GM12874 (cell line): ENCODE data around the gene CMPK1.

Source experiments
- CTCF ChIP-seq: IDR thresholded peaks from 2 replicates; pipeline ENCODE4 v1.5.1; 2011; ENCODE audit warnings: low read depth, mild to moderate bottlenecking, control low read depth, low read length, moderate library complexity; ENCODE audit not compliant: insufficient read depth

The CMPK1 gene

GRCh38 chr1:47347735-47348134 lies 14.1 kb downstream of the CMPK1 start:
- no peak for TF ChIP-seq CTCF

DNA sequence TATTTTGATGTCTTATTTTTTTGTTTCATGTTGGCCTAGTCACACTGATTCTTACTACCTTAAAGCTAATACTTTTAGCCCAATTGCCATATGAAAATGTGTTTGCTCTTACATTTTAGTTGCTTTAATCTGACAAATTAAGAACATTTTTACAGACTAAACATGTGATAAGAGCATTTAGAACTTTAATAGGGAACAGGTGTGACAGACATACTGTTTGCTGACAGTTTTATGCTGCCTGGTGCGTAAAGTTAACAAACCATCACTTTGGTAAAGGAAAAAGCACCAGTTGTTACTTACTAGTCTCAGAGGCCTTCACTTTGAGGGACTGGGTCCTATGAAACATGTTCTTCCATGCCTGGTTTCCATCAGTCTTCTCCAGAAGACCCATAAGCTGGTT lies 14.7 kb downstream of the CMPK1 start:
- TF ChIP-seq CTCF = no peak

DNA sequence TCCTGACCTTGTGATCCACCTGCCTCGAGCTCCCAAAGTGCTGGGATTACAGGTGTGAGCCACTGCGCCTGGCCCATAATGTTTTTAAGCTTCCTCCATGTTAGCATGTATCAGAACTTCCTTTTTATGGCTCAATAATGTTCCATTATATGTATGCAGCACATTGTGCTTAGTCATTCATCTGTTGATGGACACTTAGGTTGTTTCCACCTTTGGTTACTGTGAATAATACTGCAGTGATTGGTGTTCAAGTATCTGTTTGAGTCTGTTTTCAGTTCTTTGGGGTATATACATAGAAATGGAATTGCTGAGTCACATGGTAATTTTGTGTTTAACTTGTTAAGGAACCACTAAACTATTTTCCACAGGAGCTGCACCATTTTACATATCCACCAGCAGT lies 17.7 kb downstream of the CMPK1 start:
- TF ChIP-seq CTCF = no peak

DNA sequence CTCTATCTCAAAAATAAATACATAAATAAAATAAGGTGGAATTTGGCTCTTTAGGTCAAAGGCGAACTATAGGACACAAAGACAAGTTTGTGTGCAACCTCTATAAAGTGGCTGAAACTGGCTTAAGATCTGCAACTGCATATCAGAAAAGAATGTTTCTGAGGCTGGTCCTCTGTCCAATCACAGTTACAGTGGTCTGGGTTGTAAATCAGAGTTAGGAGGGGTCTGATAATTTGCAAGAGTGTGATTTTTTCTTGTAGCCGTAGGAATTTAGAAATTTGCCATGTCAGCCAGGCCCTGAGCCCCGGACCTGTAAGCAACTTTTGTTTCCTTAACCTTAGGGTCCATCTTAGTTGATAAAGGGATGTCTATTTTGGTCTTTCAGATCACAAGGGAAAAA lies 27.8 kb downstream of the CMPK1 start:
- TF ChIP-seq CTCF = no peak

DNA sequence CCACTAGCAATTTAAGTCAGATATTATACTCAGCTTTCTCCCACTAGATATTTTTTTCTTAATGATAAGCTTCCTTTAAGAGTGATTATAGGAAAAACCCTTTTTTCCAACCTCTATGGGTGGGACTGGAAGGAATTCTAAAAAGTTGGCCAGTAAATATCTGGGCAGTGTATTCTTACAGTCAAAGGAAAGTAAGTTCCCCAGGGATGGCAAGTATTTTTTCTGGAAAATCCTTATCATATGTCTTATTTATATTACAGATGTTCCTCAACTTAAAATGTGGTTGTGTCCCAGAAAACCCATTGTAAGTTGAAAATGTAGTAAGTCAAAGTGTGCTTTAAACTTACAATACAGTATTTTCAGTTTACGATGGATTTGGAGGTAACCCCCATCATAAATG lies 29.2 kb downstream of the CMPK1 start:
- TF ChIP-seq CTCF = no peak

DNA sequence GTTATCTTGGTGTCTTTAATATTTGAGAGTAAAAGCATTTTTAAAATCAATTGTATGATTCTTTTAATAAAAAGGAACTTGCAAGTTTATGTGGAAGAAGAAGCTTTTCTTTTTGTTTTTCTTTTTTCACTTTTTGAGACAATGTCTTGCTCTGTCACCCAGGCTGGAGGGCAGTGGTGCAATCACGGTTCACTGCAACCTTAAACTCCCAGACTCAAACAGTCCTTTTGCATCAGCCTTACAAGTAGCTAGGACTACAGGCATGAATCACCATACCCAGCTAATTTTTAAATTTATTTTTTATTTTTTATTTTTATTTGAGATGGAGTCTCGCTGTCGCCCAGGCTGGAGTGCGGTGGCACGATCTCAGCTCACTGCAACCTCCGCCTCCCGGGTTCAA lies 34.1 kb downstream of the CMPK1 start:
- no peak for TF ChIP-seq CTCF

DNA sequence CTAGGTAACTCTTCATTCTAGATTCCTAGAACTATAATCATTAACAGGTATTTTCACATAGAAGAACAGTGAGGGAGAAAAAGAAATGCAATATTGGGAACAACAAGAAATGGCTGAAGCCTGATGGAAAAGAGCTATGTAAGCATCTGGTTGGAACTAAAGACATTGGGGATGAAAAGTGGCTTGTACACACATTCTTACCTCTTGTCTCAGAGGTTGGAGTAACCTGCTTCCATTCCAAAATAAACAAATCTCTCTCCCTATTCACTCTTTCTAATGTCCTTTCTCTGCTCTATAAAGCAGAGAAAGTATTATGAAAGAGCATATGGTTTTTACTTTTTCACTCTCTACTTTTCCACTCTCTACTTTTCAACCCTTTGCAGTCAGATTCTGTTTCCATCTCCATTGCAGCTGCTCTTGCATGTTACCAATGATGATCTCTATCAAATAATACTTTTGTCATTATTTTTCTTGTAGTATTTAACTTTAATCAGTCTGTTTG lies 37.5 kb downstream of the CMPK1 start:
- TF ChIP-seq CTCF = no peak

DNA sequence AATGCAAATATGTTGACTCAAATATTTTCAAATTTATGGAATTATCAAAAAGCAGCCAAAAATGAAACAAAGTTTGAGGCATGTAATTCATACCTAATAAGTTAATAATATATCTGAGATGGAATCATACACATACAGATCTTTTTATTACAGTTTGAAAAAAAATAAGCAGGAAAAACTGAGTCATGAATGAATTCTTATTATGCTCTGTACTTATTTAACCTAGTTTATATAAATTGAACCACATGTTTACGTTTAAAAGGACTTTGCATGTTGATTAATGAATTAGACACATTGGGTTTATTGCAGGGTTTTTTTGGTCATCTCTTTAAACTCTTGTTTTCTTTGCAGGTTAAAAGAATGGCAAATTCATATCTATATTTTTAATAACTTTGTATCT lies 40.9 kb downstream of the CMPK1 start:
- TF ChIP-seq CTCF = no peak
